Kidney (tissue), 14 donors: ENCODE measurements around the gene OAS3. TPM values are rescaled to one million over a fixed set of nuclear protein-coding genes. Genes with fewer than 3 reads are reported as not detected.

Experiments
- DNase-seq, 5 donors: peaks; one replicate each; pipeline ENCODE4 v3.0.0-alpha.2; 2013 to 2020
- FAIRE-seq: peaks from 2 replicates; lab custom pipeline; 2012; peaks lifted over from hg19 to GRCh38; lab: Jason Lieb, UNC
- H3K27ac ChIP-seq, 2 donors: one replicate each; pipeline ENCODE4 v1.7.0; 2013; ENCODE audit warnings: low read depth in 2 of 2, low read length in 2 of 2, inconsistent platforms in 1 of 2
- H3K27me3 ChIP-seq: one replicate; pipeline ENCODE4 v1.7.1; 2013; ENCODE audit warnings: low read length, inconsistent platforms; ENCODE audit not compliant: control insufficient read depth, insufficient read depth
- H3K36me3 ChIP-seq, 3 donors: one replicate each; pipeline versions ENCODE4 v1.7.0 to v1.7.1; 2013; ENCODE audit warnings: low read length in 3 of 3, control low read depth in 1 of 3, inconsistent platforms in 1 of 3; ENCODE audit not compliant: insufficient read depth in 3 of 3, control insufficient read depth in 2 of 3
- H3K4me1 ChIP-seq, 3 donors: one replicate each; pipeline versions ENCODE4 v1.7.0 to v1.7.1; 2013; ENCODE audit warnings: low read length in 3 of 3, inconsistent platforms in 1 of 3, low read depth in 1 of 3; ENCODE audit not compliant: control insufficient read depth in 2 of 3, insufficient read depth in 2 of 3
- H3K4me3 ChIP-seq, 3 donors: one replicate each; pipeline versions ENCODE4 v1.7.0 to v1.8.1; 2013; ENCODE audit warnings: low read length in 3 of 3, control low read depth in 1 of 3, inconsistent platforms in 1 of 3
- H3K9ac ChIP-seq, 3 donors: one replicate each; pipeline versions ENCODE4 v1.7.0 to v1.7.1; 2013; ENCODE audit warnings: low read length in 3 of 3, control low read depth in 1 of 3, inconsistent platforms in 1 of 3
- H3K9me3 ChIP-seq, 3 donors: one replicate each; pipeline versions ENCODE4 v1.7.0 to v1.7.1; 2013; ENCODE audit warnings: low read length in 3 of 3, control low read depth in 1 of 3, inconsistent platforms in 1 of 3; ENCODE audit not compliant: control insufficient read depth in 2 of 3, insufficient read depth in 1 of 3
- intact Hi-C: fragments of 100-400 bp; cut with DNase I; formaldehyde crosslinking; loops from one replicate; pipeline ENCODE4 v1.11.1; 2022
- polyA plus RNA-seq: library from polyadenylated mRNA; stranded (reverse); fragments of 350-450 nt; fragmentation: Illumina TruSeq; extraction: RNeasy Lipid Tissue Mini Kit (QIAGEN cat#74804); gene quantifications from one replicate; pipeline ENCODE4 v1.2.3, GENCODE V29; 2014; ENCODE audit warnings: low read depth, low replicate concordance; ENCODE audit not compliant: insufficient read depth
- total RNA-seq: library from RNA; stranded (reverse); fragmentation: NEBNext Ultra II Directional; extraction: Animal tissue kit (Norgen Biotek cat#: 25700); gene quantifications from one replicate; pipeline ENCODE4 v1.2.1, GENCODE V29; 2021
- TF ChIP-seq, protein P1 (sequence below): IDR thresholded peaks from 3 replicates; pipeline ENCODE4 v1.5.1; 2012; ENCODE audit warnings: mild to moderate bottlenecking, moderate library complexity, borderline replicate concordance; ENCODE audit not compliant: insufficient read depth; ENCODE audit errors: extremely low read depth
- donor health status: control.
- donor health status: control.
- donor health status: control.
- donor health status: control.
- donor health status: control.
- donor health status: DM: yes; HTN: yes; CAD: no.
- donor health status: Normal renal cell carcinoma (clear cell type).

The OAS3 gene
- total and polyA plus RNA-seq, 2 donors from 2014 or later, result 2.5 to 15.6 TPM

DNA sequence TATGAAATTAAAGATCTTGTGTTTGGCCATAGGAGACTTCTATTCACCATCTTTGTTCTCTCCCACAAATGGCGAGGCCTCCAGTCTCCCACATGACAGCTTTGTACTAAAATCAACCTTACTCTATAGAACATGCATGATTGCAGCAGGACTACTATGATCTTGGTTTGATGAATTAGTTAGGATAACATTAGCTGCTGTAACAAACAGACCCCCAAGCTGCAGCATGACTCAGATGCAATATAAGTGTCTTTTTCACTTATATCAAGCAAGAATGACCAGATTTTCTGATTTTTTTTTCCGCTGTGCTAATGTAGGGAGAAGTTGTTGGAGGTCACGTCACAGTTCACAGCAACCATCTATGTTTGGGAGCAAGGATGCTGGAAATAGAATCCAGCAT lies 10.8 kb upstream of the OAS3 start:
- Histone ChIP-seq H3K9me3 (no peaks in the 10 kb centered on the region), H3K4me1 (peaks cover 0 to 3% (median 0%) of the 10 kb centered on the region in 3 donors), H3K27ac (no peak overlapping the region), H3K27me3 (no peaks in the 10 kb centered on the region), H3K36me3 (no peaks in the 10 kb centered on the region), H3K9ac (no peak overlapping the region), H3K4me3 (no peak overlapping the region)
- TF ChIP-seq, protein P1, sequence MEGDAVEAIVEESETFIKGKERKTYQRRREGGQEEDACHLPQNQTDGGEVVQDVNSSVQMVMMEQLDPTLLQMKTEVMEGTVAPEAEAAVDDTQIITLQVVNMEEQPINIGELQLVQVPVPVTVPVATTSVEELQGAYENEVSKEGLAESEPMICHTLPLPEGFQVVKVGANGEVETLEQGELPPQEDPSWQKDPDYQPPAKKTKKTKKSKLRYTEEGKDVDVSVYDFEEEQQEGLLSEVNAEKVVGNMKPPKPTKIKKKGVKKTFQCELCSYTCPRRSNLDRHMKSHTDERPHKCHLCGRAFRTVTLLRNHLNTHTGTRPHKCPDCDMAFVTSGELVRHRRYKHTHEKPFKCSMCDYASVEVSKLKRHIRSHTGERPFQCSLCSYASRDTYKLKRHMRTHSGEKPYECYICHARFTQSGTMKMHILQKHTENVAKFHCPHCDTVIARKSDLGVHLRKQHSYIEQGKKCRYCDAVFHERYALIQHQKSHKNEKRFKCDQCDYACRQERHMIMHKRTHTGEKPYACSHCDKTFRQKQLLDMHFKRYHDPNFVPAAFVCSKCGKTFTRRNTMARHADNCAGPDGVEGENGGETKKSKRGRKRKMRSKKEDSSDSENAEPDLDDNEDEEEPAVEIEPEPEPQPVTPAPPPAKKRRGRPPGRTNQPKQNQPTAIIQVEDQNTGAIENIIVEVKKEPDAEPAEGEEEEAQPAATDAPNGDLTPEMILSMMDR, result no peak
- no peak for FAIRE-seq
- no peak for DNase-seq
- intact Hi-C loops, result no loop called here

DNA sequence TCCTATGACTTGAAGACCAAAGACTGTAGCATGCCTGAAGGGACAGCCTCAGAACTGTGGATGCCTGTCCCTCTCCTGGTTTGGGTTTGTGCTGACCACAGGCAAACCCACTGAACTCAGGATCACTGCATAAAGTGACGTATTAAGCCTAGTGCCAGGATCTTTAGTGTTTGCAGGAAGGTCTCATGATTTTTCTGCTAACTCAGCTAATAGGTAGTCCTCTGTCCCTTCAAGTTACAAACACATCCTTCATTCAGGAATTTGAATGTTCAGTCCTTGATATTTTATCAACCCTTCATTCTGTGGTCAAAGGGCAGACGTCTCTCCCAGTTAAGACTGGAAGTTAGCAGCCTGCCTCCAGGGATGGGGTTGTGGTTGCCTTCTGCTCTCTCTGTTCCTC lies 10.3 kb upstream of the OAS3 start:
- H3K9ac ChIP-seq, result no peak overlapping the region
- FAIRE-seq (no peak), DNase-seq (no peak)
- TF ChIP-seq, protein P1, result no peak
- H3K36me3 ChIP-seq, result no peaks in the 10 kb centered on the region
- intact Hi-C loops, result no loop called here
- H3K27ac ChIP-seq, result no peak overlapping the region
- H3K9me3 ChIP-seq, result no peaks in the 10 kb centered on the region
- H3K27me3 ChIP-seq, result no peaks in the 10 kb centered on the region
- H3K4me1 ChIP-seq, result peaks cover 0 to 3% (median 0%) of the 10 kb centered on the region in 3 donors
- H3K4me3 ChIP-seq, result no peak overlapping the region

DNA sequence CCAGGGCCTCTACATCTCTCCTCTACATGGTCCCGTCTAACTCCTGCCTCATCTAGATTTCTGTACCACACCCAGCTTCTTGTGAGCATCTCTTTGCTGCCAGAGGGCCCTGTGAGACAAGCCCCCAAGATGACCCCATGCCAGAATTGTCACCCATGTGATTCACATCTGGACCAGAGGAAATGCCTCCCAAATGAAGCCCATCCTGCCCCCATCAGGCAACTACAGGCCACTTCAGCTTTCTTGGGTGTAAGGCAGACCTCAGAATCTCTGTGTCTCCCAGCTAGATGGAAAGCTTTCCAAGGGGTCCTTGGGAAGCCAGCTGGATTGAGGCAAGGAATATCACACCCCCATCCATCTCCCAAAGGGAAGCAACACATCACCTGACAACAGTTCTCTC lies 9.3 kb upstream of the OAS3 start:
- H3K27me3 ChIP-seq, result no peaks in the 10 kb centered on the region
- no peak for DNase-seq
- no peaks in the 10 kb centered on the region for H3K9me3 ChIP-seq
- intact Hi-C loops, result no loop called here
- H3K4me3 ChIP-seq, result no peak overlapping the region
- no peak for FAIRE-seq
- TF ChIP-seq, protein P1, result no peak
- H3K27ac ChIP-seq, result no peak overlapping the region
- H3K4me1 ChIP-seq, result peaks cover 0 to 3% (median 0%) of the 10 kb centered on the region in 3 donors
- no peaks in the 10 kb centered on the region for H3K36me3 ChIP-seq
- H3K9ac ChIP-seq, result no peak overlapping the region

DNA sequence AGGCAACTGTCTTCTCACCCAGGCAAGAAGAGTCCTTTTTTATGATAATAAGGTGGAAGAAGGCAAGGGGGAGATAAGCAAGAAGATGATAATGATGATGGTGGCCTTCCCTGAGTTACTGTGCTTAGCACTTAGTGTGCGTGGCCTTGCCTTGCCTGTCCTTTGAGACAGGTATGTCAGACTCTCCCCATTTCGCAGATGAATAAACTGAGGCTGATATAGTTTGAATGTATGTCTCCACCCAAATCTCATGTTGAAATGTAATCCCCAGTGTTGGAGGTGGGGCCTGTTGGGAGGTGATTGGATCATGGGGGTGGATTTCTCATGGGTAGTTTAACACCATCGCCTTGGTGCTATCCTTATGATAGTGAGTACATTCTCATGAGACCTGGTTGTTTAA lies 8.6 kb upstream of the OAS3 start:
- intact Hi-C loops, result no loop called here
- no peak for FAIRE-seq
- H3K4me3 ChIP-seq, result no peak overlapping the region
- no peak overlapping the region for H3K9ac ChIP-seq
- DNase-seq, result no peak
- peaks cover 0 to 3% (median 0%) of the 10 kb centered on the region in 3 donors for H3K4me1 ChIP-seq
- H3K36me3 ChIP-seq, result no peaks in the 10 kb centered on the region
- no peak overlapping the region for H3K27ac ChIP-seq
- TF ChIP-seq, protein P1, result no peak
- H3K27me3 ChIP-seq, result no peaks in the 10 kb centered on the region
- no peaks in the 10 kb centered on the region for H3K9me3 ChIP-seq
